Right forelimb (tissue), 1 donor: Measurements from ENCODE around the gene NCSTN.
"Not testable (repeated sequence)": the region's sequence is repeated elsewhere in the genome, so short reads cannot be mapped to it uniquely, and the experiment has no call there.

Source experiments
- DNase-seq: peaks from one replicate; pipeline ENCODE4 v3.0.0-alpha.2; 2018

Gene NCSTN

DNA sequence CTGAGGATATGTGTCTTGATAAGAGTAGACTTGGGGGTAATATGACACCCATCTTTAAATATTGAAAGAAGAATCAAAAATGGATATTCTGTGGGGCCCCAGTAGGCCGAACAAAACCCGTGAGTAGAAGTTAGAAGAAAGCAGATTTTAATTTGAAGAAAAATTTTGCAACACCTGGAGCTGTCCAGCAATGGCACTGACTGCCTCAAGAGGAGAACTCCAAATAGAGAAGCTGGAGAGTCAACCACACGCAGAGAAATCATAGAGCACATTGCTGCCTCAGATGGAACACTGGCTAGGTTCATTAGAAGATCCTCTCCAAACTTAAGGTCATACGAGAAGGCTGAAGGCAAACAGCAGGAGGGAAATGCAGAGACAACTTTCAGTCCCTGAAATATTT lies 30.5 kb downstream of the NCSTN start:
- DNase-seq: no peak

DNA sequence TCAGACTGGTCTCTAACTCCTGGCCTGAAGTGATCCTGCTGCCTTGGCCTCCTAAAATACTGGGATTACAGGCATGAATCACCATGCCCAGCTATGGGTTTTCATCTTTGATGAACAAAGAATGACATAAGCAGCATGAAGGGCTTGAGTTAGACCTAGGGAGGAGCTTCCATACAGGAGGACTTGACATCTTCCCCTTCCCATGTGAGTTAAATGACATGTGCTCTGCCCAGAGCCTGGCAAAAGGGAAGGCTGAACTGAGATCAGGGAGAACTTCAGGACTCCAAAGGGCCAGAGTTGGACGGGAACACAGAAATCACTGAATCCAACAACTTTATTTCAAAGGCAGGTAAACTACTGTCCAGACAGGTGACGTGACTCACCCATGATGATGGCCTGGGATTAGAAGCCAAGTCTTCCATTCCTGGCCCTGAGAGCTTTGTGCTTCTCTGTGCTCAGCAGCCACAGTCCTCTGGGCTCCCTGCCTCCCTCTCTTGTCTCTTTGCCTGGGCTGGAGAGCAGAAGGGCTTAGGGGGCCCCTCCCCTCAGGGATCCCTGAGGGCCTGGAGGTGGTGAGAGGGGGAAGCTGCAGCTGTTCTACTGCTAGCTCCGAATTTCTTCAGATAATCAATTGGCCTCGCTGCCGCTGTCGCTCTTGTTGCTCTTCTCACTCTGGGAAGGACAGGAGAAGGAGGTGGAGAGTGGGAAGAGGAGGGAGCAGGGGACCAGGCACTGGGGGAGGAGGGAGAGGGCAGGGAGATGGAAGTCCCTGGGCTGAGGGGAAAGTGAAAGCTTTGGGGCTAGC lies 31.3 kb downstream of the NCSTN start:
- DNase-seq: peak; percentile 64

GRCh38 chr1:160375788-160376524 lies 32.8 kb downstream of the NCSTN start:
- DNase-seq: no peak

DNA sequence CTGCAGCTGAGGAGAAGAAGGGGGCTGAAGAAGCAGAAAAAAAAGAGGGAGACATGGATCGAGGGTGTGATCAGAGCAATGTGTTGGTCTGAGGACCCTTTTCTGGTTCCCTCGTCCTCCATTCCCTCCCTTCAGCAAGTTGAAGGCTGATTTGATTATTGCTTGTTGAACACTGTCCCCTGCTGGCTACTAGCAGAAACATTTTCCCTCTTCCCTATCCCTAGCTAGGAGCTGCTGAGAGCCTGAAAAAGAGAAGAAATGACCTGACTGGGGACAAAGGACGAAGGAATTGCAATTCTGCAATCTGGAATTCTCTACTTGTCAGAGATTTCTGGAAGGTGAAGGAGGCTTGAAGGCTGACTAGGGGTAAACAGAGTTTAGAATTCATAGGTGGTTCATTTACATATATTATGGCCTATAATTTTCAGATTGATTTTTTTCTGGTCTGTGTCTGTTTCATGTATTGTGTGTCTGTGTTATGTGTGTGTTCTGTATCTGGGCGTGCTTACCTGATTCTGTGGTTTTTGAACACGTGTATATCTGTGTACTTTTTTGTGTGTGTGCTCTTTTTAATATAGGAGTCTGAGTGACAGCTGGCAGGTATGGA lies 33.4 kb downstream of the NCSTN start:
- no peak for DNase-seq

GRCh38 chr1:160377585-160378206 lies 34.5 kb downstream of the NCSTN start:
- no peak for DNase-seq

DNA sequence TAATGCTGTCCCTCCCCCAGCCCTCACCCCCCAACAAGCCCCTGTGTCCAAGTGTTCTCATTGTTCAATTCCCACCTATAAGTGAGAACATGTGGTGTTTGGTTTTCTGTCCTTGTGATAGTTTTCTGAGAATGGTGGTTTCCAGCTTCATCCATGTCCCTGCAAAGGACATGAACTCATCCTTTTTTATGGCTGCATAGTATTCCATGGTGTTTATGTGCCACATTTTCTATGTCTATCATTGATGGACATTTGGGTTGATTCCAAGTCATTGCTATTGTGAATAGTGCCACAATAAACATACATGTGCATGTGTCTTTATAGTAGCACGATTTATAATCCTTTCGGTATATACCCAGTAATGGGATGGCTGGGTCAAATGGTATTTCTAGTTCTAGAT lies 41.6 kb downstream of the NCSTN start:
- not testable (repeated sequence) for DNase-seq

DNA sequence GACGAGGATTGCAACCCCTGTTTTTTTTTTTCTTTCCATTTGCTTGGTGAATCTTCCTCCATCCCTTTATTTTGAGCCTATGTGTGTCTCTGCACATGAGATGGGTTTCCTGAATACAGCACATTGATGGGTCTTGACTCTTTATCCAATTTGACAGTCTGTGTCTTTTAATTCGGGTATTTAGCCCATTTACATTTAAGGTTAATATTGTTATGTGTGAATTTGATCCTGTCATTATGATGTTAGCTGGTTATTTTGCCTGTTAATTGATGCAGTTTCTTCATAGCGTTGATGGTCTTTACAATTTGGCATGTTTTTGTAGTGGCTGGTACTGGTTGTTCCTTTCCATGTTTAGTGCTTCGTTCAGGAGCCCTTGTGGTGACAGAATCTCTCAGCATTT lies 45.2 kb downstream of the NCSTN start:
- not testable (repeated sequence) for DNase-seq

- DNase-seq: no peak
Observed at GRCh38 chr1:160394673-160395072, 51.5 kb downstream of the NCSTN start.

DNA sequence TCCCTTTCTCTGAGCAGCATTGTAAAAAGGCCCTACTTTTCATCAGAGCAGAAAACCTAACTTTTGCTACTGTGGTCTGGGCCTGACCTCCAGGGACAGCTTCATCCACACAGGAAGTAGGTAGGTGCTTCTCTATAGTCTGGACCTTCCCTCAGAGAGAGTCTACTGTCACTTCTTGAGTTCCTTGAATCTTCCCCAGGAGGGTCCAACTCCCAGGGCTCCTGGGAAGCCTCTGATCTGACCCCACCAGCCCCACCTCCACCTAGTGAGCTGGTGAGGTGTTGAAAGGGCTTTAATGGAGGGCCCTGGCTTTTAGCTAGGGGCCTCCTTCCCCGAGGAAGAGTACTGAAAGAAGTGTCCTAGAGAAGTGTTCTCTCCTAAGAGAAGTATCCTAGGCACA lies 54.5 kb downstream of the NCSTN start:
- no peak for DNase-seq

DNA sequence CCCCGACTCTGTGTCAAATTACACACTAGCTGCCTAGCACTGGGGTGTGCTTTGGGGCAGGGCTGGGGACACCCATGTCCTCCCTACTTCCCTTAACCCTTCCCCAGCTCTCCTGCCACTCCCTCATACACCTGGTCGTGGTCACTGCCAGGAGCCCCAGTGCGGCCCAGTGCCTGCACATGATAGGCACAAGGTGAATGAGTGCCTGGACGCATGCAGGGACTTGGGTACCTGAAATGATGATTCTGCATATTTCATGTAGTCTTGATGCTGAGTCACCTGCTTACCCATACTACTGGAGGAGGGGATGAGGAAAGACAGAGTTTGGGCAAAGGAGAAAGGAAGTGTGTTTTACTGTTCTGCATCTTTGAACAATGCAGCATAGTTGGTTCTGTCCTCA lies 55.6 kb downstream of the NCSTN start:
- no peak for DNase-seq

DNA sequence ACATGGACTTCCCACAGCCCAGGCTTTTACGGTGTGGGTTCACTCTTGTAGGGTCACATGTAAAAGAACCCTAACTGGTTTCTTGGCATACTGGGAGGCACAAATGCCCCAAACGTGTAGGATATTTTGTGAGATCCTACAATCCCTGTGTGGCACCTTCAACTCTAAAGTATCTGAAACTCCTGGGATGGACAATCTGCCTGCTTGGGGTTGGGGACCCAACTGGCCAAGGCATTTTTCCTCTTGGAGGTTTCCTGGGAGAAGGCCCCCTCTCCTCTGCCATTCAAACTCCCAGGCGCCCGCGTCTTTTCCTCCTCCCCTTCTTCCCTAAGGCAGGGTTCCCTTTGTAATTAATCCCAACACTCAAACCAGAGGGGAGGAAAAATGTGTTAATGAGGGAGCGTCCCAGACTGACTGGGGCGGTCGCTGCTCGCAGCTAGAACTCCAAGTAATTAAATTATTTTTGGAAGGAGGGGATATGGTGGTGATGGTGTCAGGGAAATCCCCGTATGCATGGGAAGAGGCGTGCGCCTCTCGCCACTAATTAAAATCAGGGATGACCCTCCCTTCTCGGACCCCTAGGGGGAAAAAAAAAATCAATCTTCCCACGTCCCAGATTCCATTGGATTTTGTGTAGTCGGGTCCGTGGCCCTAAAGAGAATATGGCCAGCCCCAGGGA lies 56.5 kb downstream of the NCSTN start:
- DNase-seq: no peak

DNA sequence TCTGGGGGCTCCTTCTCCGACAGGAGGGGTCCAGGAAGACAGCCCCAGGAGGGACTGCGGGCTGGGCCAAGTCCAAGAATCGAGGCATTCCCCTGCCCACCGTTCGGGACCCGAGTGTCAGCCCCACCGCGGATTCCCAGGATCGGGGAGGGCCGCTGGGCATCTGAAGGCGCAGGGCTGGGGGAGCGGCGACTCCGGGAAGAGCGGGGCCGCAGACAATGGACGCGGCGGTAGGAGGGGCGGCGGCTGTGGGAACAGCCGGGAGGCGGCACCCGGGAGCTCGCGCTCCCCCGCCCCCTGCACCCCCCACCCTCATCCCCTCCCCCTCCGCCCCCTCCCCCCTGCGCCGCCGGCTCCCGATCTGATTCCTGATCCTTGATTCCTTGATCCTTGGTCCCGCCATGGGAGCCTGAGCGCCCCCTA lies 57.1 kb downstream of the NCSTN start, which contains the start of gene VANGL2:
Gene VANGL2 (plus strand): TSS at position 342 of the 423 bp plus-strand sequence. CDS start 15,274 bp downstream, outside the sequence.
- DNase-seq: peak; percentile 94

- DNase-seq: peak; percentile 67
Observed at GRCh38 chr1:160400646-160401486, 57.7 kb downstream of the NCSTN start.

- no peak for DNase-seq
Observed at GRCh38 chr1:160401487-160401805, 58.3 kb downstream of the NCSTN start.

- no peak for DNase-seq
Observed at GRCh38 chr1:160402001-160402795, 59.0 kb downstream of the NCSTN start.

DNA sequence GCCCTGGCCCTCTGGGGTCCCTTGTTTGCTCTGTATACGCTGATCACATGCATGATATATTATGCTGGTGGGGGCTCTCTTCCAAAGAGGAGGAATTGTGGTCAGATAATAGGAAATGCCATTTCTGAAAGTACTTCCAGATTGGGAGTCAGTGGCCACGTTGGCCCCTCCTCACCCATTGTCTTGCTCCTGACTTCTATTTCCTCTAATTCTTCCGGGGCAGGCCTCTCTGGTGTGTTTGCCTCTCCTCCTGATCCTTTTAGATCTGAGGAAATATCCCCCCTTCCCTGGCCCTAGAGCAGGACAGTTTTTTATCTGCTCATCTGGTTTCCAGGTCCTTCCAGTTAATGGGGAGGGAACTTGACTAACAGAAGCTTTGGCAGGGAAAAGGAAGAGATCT lies 60.1 kb downstream of the NCSTN start:
- DNase-seq: no peak

DNA sequence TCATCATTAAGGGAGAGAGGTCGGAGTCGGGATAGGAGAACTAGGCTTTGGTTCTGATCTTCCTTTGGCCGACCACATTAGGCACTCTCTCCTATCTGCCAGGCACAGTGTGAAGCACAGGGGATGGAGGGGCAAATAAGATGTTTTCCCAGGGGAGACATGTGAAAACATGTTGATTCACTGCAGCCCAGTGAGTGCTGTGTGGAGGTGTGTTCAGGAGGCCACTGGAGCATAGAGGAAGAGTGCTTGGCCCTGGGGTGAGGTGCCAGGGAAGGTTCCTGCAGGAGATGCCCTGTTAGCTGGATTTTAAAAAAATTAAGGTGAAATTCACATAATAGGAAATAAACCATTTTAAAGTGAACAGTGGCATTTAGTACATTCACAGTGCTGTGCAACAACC lies 60.9 kb downstream of the NCSTN start:
- no peak for DNase-seq

DNA sequence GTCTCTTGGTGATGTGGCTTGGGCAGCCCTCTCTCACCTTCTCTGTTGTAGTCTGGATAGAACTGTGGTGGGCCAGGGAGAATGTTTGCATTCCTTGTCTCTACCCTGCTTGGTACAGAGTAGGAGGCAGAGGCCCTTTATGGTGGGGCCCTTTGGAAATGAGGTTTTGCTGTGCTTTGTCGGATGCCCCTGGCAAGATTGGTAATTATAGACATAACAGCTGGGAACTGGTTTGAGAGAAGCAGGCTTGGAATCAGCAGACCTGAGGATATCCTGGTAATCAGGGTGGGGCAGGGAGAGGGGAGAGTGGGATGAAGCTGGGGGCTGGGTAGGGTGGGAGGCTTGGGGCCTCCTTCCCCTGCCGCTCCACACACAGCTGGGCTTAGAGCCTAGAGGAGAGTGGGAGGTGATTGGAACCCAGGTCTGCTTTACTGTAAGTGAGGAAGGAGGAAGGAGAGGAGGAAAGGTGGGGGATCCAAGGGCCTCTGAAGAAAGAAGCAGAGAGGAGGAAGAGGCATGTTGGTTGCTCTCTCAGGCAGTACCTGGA lies 62.2 kb downstream of the NCSTN start:
- no peak for DNase-seq

DNA sequence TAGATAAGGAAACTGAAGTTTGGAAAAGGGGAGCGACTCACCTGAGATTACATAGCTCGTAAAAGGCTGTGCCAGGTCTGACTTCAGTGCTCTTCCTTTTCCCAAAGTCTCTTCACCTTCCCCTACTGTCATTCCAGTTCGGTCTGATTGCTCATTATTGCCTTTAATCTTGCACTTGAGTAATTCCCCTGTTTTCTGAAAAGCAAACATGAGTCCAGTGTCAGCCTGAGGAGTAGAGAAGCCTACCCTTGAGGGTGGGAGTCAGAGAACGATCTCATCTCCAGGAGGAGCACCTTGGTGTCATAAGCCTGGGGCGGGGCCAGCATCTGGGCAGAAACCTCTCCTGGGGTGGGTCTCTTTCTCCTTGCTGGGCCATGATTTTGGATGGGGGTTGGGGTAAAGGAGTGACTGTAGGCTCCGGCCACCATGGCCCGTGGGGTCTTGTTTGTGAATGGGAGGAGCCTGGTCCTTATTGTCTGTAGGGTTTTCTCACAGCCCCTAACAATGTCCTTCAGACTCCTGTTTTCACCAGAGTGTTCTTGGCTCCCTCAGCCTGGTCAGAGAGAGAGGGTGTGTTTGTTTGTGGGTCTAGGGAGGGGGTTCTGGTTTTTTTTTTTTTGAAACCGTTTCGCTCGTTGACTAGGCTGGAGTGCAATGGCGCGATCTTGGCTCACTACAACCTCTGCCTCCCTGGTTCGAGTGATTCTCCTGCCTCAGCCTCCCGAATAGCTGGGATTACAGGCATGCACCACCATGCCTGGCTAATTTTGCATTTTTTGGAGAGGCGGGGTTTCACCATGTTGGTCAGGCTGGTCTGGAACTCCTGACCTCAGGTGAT lies 63.2 kb downstream of the NCSTN start:
- no peak for DNase-seq
